ENCODE results near the gene MIB2.
"Not testable (repeated sequence)": the region's sequence is repeated elsewhere in the genome, so short reads cannot be mapped to it uniquely, and the experiment has no call there.

The MIB2 gene

DNA sequence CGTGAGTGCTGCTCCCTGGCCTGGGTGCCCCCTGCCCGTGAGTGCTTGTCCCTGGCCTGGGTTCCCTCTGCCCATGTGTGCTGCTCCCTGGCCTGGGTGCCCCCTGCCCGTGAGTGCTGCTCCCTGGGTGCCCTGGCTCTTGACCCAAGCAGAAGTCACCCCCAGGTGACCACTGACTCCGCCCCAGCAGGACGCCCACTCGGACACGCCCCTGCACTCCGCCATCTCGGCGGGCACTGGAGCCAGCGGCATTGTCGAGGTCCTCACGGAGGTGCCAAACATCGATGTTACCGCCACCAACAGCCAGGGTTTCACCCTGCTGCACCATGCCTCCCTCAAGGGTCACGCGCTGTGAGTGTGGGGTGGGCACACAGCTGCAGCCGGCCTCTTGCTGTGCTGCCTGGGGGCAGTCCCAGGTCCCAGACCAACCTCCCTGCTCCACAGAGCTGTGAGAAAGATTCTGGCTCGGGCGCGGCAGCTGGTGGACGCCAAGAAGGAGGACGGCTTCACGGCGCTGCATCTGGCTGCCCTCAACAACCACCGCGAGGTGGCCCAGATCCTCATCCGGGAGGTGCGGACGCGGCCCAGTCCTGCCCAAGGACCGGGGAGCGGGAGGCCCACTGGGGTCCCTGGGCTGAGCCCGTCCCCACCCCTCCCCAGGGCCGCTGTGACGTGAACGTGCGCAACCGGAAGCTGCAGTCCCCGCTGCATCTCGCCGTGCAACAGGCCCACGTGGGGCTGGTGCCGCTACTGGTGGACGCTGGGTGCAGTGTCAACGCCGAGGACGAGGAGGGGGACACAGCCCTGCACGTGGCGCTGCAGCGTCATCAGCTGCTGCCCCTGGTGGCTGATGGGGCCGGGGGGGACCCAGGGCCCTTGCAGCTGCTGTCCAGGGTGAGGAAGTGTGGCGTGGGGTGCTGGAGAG is 12.8 kb downstream of the MIB2 start:
- DNase-seq = peak; percentile 47

GRCh38 chr1:1628754-1629429 is 13.6 kb downstream of the MIB2 start:
- DNase-seq = no peak

GRCh38 chr1:1629430-1630190 is 14.3 kb downstream of the MIB2 start:
- DNase-seq = peak; percentile 39

DNA sequence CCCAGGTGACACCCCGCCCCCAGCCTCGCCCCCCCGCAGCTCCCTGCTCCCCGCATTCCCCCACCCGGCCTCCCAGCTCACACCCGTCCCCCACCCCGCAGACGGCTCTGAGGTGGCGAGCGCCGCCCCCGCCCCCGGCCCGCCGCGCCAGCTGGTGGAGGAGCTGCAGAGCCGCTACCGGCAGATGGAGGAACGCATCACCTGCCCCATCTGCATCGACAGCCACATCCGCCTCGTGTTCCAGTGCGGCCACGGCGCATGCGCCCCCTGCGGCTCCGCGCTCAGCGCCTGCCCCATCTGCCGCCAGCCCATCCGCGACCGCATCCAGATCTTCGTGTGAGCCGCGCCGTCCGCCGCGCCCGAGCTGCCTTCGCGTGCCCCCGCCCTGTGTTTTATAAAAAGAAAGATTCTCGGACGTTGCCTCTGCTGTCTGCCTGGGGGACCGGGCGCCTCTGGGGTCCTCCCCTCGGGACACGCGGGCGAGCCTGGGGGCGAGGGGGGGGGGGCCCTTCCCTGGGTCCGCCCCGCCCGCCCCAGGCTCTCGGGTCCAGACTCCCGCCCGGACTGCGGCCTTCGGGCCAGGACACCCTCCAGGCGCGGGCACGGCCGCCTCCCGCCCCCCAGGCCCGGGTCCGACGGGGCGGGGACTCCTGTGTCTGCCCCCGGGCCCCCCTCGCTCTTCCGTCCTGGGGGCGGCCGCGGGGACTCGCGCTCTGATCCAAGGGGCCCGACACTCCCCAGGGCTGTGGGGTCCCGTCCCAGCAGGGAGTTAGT is 15.1 kb downstream of the MIB2 start:
- peak; percentile 95 for DNase-seq

- DNase-seq = peak; percentile 95
Measured at GRCh38 chr1:1630965-1631781, 15.9 kb downstream of the MIB2 start.

DNA sequence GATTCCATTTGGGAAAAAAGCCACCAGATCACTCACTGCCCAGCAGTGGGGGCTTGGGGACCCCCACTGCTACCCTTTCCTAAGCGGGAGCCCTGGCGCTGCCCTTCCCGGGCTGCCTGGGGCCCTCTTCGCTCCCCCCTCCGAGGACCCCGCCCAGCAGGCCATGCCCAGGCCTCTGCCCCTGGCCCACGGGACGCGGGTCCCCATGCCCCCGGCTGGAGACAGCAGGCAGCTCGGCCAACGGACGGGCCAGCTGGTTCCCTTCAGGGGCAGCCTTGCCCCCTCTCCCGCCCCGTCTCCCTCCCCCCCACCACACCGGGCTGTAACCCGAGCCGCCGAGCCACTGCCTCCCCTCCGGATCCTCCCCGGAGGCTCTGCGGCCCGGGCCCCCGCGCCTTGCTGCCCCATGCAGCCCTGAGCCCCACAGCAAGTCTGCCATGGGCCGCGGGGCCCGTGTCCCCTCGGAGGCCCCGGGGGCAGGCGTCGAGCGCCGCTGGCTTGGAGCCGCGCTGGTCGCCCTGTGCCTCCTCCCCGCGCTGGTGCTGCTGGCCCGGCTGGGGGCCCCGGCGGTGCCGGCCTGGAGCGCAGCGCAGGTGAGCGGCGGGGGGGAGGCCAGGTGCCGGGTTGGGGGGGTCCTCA is 16.6 kb downstream of the MIB2 start, which contains the start of gene MMP23B:
TSS of gene MMP23B (plus strand) at position 392 of the 639 bp plus-strand sequence. CDS start at position 438, 46 bp downstream.
- DNase-seq = peak; percentile 80

DNA sequence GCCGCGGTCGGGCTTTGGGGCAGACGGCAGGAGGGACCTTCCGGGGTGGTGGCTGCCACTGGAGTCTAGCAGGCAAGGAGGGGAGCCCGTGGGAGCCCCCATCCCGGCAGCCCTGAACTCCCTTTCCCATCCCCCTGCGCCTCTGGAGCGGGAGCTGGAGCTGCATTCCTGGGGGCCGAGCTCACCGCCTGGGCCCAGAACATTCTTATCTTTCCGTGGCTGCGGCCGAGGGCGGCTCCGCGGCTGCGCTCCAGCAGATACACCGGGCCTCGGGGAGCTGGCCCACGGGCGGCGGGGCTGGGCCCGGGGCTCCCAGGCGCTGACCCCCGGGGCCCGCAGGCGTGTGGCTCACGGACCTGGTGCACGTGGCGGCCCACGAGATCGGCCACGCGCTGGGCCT is 18.1 kb downstream of the MIB2 start:
- not testable (repeated sequence) for DNase-seq

GRCh38 chr1:1634613-1635012 is 19.3 kb downstream of the MIB2 start:
- not testable (repeated sequence) for DNase-seq

DNA sequence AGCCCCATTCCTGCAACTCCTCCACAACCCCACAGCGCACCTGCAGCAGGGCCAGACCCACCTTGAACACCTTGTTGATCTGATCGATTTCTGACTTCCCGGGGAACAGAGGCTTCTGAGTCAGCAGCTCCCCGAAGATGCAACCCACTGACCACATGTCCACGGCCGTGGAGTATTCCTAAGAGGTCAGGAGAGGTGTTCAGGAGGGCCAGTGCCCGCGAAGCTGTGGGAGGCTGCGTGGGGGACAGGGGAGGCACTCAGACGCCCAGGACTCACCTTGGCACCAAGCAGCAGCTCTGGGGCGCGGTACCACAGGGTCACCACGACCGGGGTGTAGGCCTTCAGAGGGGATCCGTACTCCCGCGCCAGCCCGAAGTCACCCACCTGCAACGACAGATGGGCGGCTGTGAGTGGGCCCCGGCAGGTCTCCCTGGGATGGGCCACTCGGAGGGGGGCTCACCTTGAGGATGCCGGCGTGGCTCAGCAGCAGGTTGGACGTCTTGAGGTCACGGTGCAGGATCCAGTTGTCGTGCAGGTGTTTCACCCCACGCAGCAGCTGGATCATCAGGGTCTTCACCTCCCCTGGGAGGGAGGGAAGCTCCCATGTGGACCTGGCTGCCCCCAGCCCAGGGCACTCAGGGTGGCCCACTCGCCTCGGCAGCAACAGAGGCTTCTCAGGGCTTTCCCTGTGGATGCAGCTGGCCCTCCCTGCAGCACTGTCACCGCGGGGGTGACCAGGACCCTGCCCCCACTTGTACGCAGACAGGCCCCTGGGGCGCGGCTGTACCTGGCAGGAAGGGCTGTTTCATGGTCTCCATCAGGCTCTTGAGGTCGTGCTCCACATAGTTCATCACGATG is 21.6 kb downstream of the MIB2 start:
- DNase-seq = not testable (repeated sequence)

- DNase-seq = not testable (repeated sequence)
Measured at GRCh38 chr1:1637479-1637875, 22.2 kb downstream of the MIB2 start.

DNA sequence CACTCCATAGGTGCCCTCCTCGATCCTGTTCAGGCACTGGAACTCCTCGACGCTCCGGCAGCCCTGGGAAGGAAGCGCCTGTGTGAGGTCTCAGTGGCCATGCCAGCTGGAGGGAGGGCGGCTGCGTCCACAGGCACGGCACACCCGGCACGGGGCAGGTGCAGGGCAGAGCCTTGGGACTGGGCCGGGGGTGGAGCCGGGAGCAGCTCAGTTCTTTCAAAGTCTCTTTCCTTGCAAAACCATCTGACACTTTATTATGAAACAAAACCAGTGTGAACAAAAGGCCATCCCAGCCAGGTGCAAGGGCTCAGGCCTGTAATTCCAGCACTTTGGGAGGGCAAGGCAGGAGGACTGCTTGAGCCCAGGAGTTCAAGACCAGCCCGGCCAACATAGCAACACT is 23.2 kb downstream of the MIB2 start:
- DNase-seq = not testable (repeated sequence)

DNA sequence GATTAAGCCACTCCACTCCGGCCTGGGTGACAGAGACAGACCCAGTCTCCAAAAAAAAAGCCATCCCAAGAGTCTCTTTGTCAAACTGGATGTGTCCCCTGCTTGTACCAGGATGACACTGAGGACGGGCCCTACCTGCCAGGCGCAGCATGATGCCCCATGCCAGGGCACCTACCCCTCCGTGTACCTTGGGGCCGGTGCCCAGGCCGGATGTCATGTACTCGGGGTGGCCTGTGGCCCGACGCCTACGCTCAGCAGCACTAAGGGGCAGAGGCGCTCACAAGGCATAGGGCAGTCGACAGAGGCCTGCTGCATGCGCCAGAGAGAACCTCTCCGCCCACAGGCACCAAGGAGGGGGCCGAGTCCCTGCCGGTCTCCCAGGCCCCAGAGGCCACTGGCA is 24.1 kb downstream of the MIB2 start:
- not testable (repeated sequence) for DNase-seq

DNA sequence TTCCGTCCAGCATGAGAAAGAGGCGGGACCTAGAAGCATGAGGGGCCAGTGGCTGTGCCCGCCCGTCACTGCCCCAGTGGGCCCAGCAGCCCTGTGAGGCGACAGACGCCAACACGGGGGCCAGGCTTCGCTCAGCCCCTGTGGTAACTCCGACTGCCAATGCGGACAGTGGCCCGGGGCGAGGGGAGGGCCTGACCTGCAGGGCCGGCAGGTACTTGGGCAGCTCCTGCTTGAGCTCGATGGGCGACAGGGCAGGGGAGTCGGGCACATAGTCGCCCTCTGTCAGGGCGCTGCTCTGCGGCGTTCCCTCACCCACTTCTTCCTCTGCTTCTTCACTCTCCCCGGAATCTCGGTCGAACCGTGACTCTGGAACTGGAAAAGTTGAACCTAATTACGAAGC is 24.8 kb downstream of the MIB2 start:
- DNase-seq = not testable (repeated sequence)

- DNase-seq = not testable (repeated sequence)
Measured at GRCh38 chr1:1640711-1641461, 25.6 kb downstream of the MIB2 start.

- DNase-seq = not testable (repeated sequence)
Measured at GRCh38 chr1:1646326-1646725, 31.0 kb downstream of the MIB2 start.

DNA sequence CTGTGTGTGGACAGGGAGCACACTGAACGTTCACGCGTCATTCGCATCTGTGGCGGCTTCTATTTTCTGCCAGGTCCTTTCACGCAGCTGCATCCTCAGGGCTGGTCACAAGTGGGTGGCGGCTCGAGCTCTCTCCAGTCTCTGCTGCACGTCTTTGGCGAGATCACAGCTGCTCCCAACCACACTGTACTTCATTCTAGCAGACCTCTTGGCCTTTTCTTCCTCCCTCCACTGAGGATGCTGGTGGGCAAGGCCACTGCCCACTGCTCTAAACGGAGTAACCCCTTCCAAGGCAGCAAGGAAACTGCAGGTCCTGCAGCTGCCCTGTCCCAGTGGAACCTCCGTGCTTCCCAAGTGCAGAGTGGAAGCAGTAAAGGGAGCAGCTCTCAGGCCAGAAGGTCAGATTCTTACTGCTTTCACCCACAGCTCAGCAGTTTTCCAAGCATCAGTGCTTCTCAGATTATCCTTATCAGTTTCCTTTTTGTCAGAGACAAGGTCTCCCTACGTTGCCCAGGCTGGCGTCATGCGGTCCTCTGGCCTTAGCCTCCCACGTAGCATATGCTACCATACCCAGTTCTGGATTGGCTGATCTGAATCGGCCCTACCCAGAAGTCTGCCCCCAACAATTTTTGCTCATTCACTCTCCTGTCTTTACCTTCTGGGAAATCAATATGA is 32.4 kb downstream of the MIB2 start:
- DNase-seq = not testable (repeated sequence)

DNA sequence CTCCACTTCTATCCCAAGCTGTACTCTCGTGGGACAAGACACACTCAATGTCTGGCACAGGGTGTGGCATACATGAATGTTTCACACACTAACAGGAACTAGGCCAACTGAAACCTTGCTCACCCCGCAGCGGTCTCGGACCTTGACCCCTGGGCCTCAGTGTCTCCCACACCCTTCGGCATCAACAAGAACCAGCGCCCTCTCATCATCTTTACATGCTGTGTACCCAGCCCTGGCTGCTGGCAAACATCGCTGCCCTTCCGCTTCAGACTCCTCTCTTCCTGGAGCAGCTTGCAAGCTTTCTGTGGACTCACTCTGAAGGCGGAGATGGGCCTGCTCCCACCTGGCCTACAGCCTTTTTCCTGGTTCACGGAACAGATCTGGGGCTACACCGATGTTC is 33.0 kb downstream of the MIB2 start:
- not testable (repeated sequence) for DNase-seq

Measured in femur (tissue), 1 donor.